Fibroblast of lung (primary cell): Measurements from ENCODE around the gene STON2.

ENCODE experiments used
- EZH2 ChIP-seq: IDR thresholded peaks from 2 replicates; pipeline ENCODE4 v1.5.1; 2012; ENCODE audit warnings: low read length, control low read depth, mild to moderate bottlenecking; ENCODE audit errors: missing control alignments
- TF ChIP-seq, protein P1 (sequence below), 2 donors: IDR thresholded peaks in 1 of 2; conservative IDR thresholded peaks in 1 of 2; 1 replicate in 1 of 2; 2 replicates in 1 of 2; pipeline ENCODE4 v1.5.1; 2011 to 2012; ENCODE audit warnings: low read length in 2 of 2, control low read depth in 1 of 2, inconsistent platforms in 1 of 2, low read depth in 1 of 2, mild to moderate bottlenecking in 1 of 2

DNA sequence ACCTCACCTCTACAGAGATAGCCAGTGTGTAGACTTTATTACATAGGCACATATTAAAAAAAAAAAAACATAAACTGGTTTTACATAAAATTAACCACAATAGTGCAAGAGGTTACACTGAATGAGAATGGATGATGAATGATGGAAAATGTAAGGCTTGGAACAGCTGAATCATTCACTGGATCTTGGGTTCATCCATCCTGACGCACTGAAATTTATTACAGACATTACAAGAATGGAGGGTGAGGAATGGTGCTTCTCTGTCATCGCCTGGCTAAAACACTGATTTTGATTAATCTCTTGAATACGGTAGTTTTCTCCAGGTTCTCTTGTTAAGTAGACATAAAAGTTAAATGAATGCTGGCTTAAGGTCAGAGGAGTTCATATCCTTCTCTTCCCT is 139.4 kb downstream of the STON2 start:
- TF ChIP-seq, protein P1, sequence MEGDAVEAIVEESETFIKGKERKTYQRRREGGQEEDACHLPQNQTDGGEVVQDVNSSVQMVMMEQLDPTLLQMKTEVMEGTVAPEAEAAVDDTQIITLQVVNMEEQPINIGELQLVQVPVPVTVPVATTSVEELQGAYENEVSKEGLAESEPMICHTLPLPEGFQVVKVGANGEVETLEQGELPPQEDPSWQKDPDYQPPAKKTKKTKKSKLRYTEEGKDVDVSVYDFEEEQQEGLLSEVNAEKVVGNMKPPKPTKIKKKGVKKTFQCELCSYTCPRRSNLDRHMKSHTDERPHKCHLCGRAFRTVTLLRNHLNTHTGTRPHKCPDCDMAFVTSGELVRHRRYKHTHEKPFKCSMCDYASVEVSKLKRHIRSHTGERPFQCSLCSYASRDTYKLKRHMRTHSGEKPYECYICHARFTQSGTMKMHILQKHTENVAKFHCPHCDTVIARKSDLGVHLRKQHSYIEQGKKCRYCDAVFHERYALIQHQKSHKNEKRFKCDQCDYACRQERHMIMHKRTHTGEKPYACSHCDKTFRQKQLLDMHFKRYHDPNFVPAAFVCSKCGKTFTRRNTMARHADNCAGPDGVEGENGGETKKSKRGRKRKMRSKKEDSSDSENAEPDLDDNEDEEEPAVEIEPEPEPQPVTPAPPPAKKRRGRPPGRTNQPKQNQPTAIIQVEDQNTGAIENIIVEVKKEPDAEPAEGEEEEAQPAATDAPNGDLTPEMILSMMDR (conservative IDR thresholded peaks at IDR 0.05 in 1 of 2, IDR thresholded peaks at IDR 0.05 in 1 of 2; ENCODE audit: low read depth in 1 of 2, low read length in 2 of 2) = no peak
- TF ChIP-seq EZH2 = no peak
